Measurements from ENCODE around the gene KLHL17. TPM values are rescaled to one million over a fixed set of nuclear protein-coding genes. Genes with fewer than 3 reads are reported as not detected.

Gene KLHL17
- total RNA-seq, 1 donor from 2014 or later: 19.6 TPM

GRCh38 chr1:924656-925560 is 35.5 kb upstream of the KLHL17 start:
- H3K9me3 ChIP-seq: no peaks in the 10 kb centered on the region
- no peak for DNase-seq (ENCODE audit: extremely low spot score in 2 of 2)
- intact Hi-C loops (cut with DNase I): no loop called here
- peaks cover 4% of the 10 kb centered on the region for H3K27me3 ChIP-seq
- peak overlapping the region; percentile 37 to 69 for H3K4me3 ChIP-seq
- no peaks in the 10 kb centered on the region for H3K36me3 ChIP-seq
- peak in 1 of 2 donors; percentile 6 for TF ChIP-seq POLR2AphosphoS5 (IDR thresholded peaks at IDR 0.05; ENCODE audit: insufficient read depth in 1 of 2, low read depth in 1 of 2)
- TF ChIP-seq, protein P1, sequence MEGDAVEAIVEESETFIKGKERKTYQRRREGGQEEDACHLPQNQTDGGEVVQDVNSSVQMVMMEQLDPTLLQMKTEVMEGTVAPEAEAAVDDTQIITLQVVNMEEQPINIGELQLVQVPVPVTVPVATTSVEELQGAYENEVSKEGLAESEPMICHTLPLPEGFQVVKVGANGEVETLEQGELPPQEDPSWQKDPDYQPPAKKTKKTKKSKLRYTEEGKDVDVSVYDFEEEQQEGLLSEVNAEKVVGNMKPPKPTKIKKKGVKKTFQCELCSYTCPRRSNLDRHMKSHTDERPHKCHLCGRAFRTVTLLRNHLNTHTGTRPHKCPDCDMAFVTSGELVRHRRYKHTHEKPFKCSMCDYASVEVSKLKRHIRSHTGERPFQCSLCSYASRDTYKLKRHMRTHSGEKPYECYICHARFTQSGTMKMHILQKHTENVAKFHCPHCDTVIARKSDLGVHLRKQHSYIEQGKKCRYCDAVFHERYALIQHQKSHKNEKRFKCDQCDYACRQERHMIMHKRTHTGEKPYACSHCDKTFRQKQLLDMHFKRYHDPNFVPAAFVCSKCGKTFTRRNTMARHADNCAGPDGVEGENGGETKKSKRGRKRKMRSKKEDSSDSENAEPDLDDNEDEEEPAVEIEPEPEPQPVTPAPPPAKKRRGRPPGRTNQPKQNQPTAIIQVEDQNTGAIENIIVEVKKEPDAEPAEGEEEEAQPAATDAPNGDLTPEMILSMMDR (IDR thresholded peaks at IDR 0.05): no peak
- no peak for TF ChIP-seq POLR2A (IDR thresholded peaks at IDR 0.05)
- H3K4me1 ChIP-seq: peaks cover 46% of the 10 kb centered on the region
- H3K27ac ChIP-seq: no peak overlapping the region

GRCh38 chr1:925561-926421 is 34.6 kb upstream of the KLHL17 start:
- Histone ChIP-seq H3K9me3 (no peaks in the 10 kb centered on the region), H3K36me3 (no peaks in the 10 kb centered on the region), H3K4me3 (peak overlapping the region; percentile 37 to 69), H3K4me1 (peaks cover 37% of the 10 kb centered on the region), H3K27me3 (peaks cover 4% of the 10 kb centered on the region), H3K27ac (no peak overlapping the region)
- TF ChIP-seq POLR2AphosphoS5 (IDR thresholded peaks at IDR 0.05; ENCODE audit: insufficient read depth in 1 of 2, low read depth in 1 of 2): no peak
- TF ChIP-seq, protein P1 (IDR thresholded peaks at IDR 0.05): no peak
- no peak for TF ChIP-seq POLR2A (IDR thresholded peaks at IDR 0.05)
- no peak for DNase-seq (ENCODE audit: extremely low spot score in 2 of 2)
- intact Hi-C loops (cut with DNase I): no loop called here

DNA sequence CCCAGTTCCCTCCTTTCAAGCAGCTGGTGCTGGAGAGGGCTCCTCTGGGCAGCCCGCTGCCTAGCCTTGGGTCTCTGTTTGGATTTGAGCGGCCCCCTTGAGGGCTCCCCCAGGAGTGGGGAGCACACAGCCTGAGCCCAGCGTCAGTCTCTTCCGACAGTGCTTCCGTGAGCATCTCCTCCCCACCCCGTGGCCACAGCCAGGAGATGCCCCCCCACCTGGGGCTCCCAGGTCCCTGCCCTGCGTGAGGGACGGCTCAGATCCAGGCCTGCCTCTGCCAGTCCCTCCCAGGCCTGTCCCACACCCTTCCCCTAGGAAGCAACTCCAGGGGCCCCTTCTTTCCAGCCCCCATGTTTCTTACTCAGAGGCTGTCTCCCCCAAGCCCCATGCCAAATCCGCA is 33.1 kb upstream of the KLHL17 start:
- no peak for DNase-seq (ENCODE audit: extremely low spot score in 2 of 2)
- H3K4me3 ChIP-seq: no peak overlapping the region
- H3K4me1 ChIP-seq: peaks cover 26% of the 10 kb centered on the region
- no peak overlapping the region for H3K27ac ChIP-seq
- H3K36me3 ChIP-seq: no peaks in the 10 kb centered on the region
- no peaks in the 10 kb centered on the region for H3K9me3 ChIP-seq
- TF ChIP-seq POLR2AphosphoS5 (IDR thresholded peaks at IDR 0.05; ENCODE audit: insufficient read depth in 1 of 2, low read depth in 1 of 2) (no peak), POLR2A (IDR thresholded peaks at IDR 0.05) (no peak)
- TF ChIP-seq, protein P1 (IDR thresholded peaks at IDR 0.05): no peak
- intact Hi-C loops (cut with DNase I): no loop called here
- peaks cover 4% of the 10 kb centered on the region for H3K27me3 ChIP-seq

DNA sequence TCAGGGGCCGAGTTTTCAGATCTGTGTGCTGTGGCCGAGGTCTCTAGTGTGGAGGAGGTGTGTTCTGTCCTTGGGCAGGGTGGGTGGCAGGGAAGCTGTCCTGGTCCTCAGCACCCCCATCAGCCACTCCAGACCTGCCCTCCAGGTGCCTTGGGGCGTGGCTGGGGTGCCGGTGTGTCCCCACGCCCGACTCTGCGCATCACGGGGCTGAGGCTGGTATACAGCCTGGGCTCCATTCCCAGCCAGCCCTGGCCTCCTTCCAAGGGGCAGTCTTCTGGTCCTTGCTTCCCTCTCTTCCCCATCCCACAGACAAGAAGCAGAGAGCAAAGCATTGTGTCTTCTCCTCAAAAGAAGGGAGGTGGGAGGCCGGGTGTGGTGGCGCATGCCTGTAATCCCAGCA is 32.6 kb upstream of the KLHL17 start:
- H3K27ac ChIP-seq: no peak overlapping the region
- peaks cover 4% of the 10 kb centered on the region for H3K27me3 ChIP-seq
- H3K4me3 ChIP-seq: no peak overlapping the region
- H3K36me3 ChIP-seq: no peaks in the 10 kb centered on the region
- no peak for DNase-seq (ENCODE audit: extremely low spot score in 2 of 2)
- H3K4me1 ChIP-seq: peaks cover 24% of the 10 kb centered on the region
- H3K9me3 ChIP-seq: no peaks in the 10 kb centered on the region
- TF ChIP-seq POLR2A (IDR thresholded peaks at IDR 0.05) (no peak), POLR2AphosphoS5 (IDR thresholded peaks at IDR 0.05; ENCODE audit: insufficient read depth in 1 of 2, low read depth in 1 of 2) (no peak)
- TF ChIP-seq, protein P1 (IDR thresholded peaks at IDR 0.05): no peak
- intact Hi-C loops (cut with DNase I): no loop called here

All from vagina (tissue), 2 donors.